Lung (tissue), 12 donors: ENCODE results near the gene MBP. TPM values are rescaled to one million over a fixed set of nuclear protein-coding genes. Genes with fewer than 3 reads are reported as not detected.

ENCODE experiments used
- ATAC-seq: fragments of 200-7000 bp; cut with Tn5 transposase; one replicate; pipeline ENCODE4 v1.9.1; 2020; ENCODE audit warnings: moderate number of reproducible peaks; ENCODE audit not compliant: insufficient read depth, low FRiP score
- DNase-seq, 3 donors: peaks; one replicate each; pipeline ENCODE4 v3.0.0-alpha.2; 2013 to 2017
- H3K27ac ChIP-seq, 2 donors: one replicate each; pipeline ENCODE4 v1.5.1; 2013; ENCODE audit warnings: mild to moderate bottlenecking in 2 of 2, moderate library complexity in 2 of 2, control low read depth in 1 of 2, inconsistent platforms in 1 of 2, low read depth in 1 of 2, low read length in 1 of 2
- H3K27me3 ChIP-seq, 3 donors: one replicate each; pipeline ENCODE4 v1.5.1; 2013; ENCODE audit warnings: low read length in 2 of 3; ENCODE audit not compliant: control insufficient read depth in 3 of 3, insufficient read depth in 3 of 3
- H3K36me3 ChIP-seq, 4 donors: one replicate each; pipeline ENCODE4 v1.5.1; 2013; ENCODE audit warnings: low read length in 4 of 4, mild to moderate bottlenecking in 1 of 4, moderate library complexity in 1 of 4; ENCODE audit not compliant: control insufficient read depth in 4 of 4, insufficient read depth in 4 of 4
- H3K4me1 ChIP-seq, 5 donors: one replicate each; pipeline ENCODE4 v1.5.1; 2013; ENCODE audit warnings: low read length in 5 of 5, mild to moderate bottlenecking in 2 of 5, moderate library complexity in 1 of 5; ENCODE audit not compliant: control insufficient read depth in 5 of 5, insufficient read depth in 5 of 5
- H3K4me3 ChIP-seq: one replicate; pipeline ENCODE4 v1.5.1; 2013; ENCODE audit warnings: mild to moderate bottlenecking, control low read depth, moderate library complexity
- H3K9ac ChIP-seq, 2 donors: one replicate each; pipeline ENCODE4 v1.5.1; 2013; ENCODE audit warnings: low read length in 2 of 2, control low read depth in 1 of 2; ENCODE audit not compliant: insufficient read depth in 1 of 2
- H3K9me3 ChIP-seq, 4 donors: one replicate each; pipeline ENCODE4 v1.5.1; 2013; ENCODE audit warnings: low read length in 3 of 4, mild to moderate bottlenecking in 1 of 4, moderate library complexity in 1 of 4; ENCODE audit not compliant: control insufficient read depth in 4 of 4, insufficient read depth in 3 of 4
- WGBS, 2 donors: extraction: QIAGEN DNeasy Blood & Tissue Kit; methylation state at CpG; one replicate each; pipeline ENCODE4 v1.1.7; 2013; 5-methylcytosine and 5-hydroxymethylcytosine counted together
- polyA plus RNA-seq, 2 donors: library from polyadenylated mRNA; stranded (reverse); fragments of 200-250 nt; gene quantifications; one replicate each; pipeline ENCODE4 v1.2.1, GENCODE V29; 2013
- total RNA-seq, 2 donors: library from RNA; depleted of rRNA in 1 of 2; stranded (reverse); fragments of >200 nt in 1 of 2; gene quantifications; one replicate each; pipeline ENCODE4 v1.2.1, GENCODE V29; 2014 to 2021
- TF ChIP-seq, protein P1 (sequence below): IDR thresholded peaks from 2 replicates; pipeline ENCODE4 v1.5.1; 2012; ENCODE audit warnings: mild to moderate bottlenecking; ENCODE audit errors: control extremely low read depth, extremely low read depth
- donor health status: control.
- donor health status: control.
- donor health status: Bipolar disorder and iron deficiency.
- donor health status: healthy.
- donor health status: DM: yes; HTN: yes; CAD: no.

Gene MBP
- total and polyA plus RNA-seq, 4 donors = 15.6 to 64.1 (median 30.9) TPM

DNA sequence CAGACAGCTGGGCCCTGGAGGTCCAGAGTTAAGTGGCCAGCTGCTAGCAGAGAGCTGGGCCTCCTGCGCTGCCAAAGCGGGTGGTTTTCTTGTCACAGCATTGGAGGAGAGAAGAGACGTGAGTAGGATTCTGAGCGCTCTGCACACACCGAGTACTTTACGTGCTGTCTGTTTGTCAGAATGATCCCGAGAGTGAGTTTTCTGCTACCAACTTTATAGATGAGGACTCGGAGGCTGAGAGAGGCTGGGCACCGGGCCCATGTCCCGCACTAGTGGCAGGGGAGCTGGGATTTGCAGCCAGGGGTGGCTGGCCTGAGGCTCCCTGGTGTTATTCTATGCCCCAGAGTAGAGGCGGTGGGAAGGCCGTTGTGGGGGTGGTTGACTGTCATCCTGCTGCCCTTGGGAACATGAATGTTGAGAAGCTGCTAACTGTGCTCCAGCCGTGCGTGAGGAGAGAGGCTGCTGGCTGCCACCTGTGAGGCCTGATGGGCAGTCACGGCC, 36.3 kb upstream of the MBP start:
- ATAC-seq = no peak
- Histone ChIP-seq H3K27me3 (peaks cover 0 to 13% (median 0%) of the 10 kb centered on the region in 3 donors), H3K9ac (no peak overlapping the region), H3K36me3 (no peaks in the 10 kb centered on the region), H3K27ac (no peak overlapping the region), H3K4me3 (no peak overlapping the region), H3K4me1 (no peaks in the 10 kb centered on the region), H3K9me3 (peaks cover 0 to 2% (median 0%) of the 10 kb centered on the region in 4 donors)
- TF ChIP-seq, protein P1, sequence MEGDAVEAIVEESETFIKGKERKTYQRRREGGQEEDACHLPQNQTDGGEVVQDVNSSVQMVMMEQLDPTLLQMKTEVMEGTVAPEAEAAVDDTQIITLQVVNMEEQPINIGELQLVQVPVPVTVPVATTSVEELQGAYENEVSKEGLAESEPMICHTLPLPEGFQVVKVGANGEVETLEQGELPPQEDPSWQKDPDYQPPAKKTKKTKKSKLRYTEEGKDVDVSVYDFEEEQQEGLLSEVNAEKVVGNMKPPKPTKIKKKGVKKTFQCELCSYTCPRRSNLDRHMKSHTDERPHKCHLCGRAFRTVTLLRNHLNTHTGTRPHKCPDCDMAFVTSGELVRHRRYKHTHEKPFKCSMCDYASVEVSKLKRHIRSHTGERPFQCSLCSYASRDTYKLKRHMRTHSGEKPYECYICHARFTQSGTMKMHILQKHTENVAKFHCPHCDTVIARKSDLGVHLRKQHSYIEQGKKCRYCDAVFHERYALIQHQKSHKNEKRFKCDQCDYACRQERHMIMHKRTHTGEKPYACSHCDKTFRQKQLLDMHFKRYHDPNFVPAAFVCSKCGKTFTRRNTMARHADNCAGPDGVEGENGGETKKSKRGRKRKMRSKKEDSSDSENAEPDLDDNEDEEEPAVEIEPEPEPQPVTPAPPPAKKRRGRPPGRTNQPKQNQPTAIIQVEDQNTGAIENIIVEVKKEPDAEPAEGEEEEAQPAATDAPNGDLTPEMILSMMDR = no peak
- WGBS, 2 donors = 88 to 93% methylated on average over 15 of the region's 15 CpGs
- no peak for DNase-seq

- no peak for ATAC-seq
- H3K9me3 ChIP-seq = peaks cover 0 to 2% (median 0%) of the 10 kb centered on the region in 4 donors
- TF ChIP-seq, protein P1 = no peak
- H3K36me3 ChIP-seq = no peaks in the 10 kb centered on the region
- no peak overlapping the region for H3K27ac ChIP-seq
- no peak overlapping the region for H3K4me3 ChIP-seq
- no peak overlapping the region for H3K9ac ChIP-seq
- no peaks in the 10 kb centered on the region for H3K4me1 ChIP-seq
- DNase-seq = no peak
- WGBS, 2 donors = 78 to 87% methylated on average over 5 of the region's 5 CpGs
- H3K27me3 ChIP-seq = peaks cover 0 to 14% (median 4%) of the 10 kb centered on the region in 3 donors
Measured at GRCh38 chr18:77167251-77167650, 34.7 kb upstream of the MBP start.

GRCh38 chr18:77166523-77166922, 33.9 kb upstream of the MBP start:
- no peaks in the 10 kb centered on the region for H3K36me3 ChIP-seq

More at GRCh38 chr18:77166523-77166922, 33.9 kb upstream of the MBP start:
- Histone ChIP-seq H3K27me3 (peaks cover 0 to 14% (median 5%) of the 10 kb centered on the region in 3 donors), H3K4me1 (no peaks in the 10 kb centered on the region), H3K9me3 (peaks cover 0 to 2% (median 0%) of the 10 kb centered on the region in 4 donors), H3K4me3 (no peak overlapping the region), H3K27ac (no peak overlapping the region), H3K9ac (no peak overlapping the region)
- TF ChIP-seq, protein P1 = no peak
- no peak for ATAC-seq
- DNase-seq = no peak
- WGBS, 2 donors = 89 to 96% methylated on average over 11 of the region's 11 CpGs
